Measurements from ENCODE around the gene SREBF1. TPM values are rescaled to one million over a fixed set of nuclear protein-coding genes. Genes with fewer than 3 reads are reported as not detected.

SREBF1 gene
- total RNA-seq, 1 donor from 2014 or later: 187 TPM

DNA sequence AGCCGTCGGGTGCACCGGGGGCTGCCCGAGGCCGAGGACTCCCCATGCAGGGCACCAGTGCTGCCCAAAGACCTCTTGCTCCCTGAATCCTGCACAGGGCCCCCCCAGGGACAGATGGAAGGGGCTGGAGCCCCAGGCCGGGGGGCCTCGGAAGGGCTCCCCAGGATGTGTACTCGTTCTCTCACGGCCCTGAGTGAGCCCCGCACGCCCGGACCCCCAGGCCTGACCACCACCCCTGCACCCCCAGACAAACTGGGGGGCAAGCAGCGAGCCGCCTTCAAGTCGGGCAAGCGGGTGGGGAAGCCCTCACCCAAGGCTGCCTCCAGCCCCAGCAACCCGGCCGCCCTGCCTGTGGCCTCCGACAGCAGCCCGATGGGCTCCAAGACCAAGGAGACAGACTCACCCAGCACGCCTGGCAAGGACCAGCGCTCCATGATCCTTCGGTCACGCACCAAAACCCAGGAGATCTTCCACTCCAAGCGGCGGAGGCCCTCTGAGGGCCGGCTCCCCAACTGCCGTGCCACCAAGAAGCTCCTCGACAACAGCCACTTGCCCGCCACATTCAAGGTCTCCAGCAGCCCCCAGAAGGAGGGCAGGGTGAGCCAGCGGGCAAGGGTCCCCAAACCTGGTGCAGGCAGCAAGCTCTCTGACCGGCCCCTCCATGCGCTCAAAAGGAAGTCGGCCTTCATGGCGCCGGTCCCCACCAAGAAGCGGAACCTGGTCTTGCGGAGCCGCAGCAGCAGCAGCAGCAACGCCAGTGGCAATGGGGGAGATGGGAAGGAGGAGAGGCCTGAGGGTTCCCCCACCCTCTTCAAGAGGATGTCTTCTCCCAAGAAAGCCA is 40.6 kb downstream of the SREBF1 start:
- peaks cover 24% of the 10 kb centered on the region for H3K4me1 Mint-ChIP-seq
- peaks cover 13% of the 10 kb centered on the region for H3K36me3 Mint-ChIP-seq
- DNase-seq (ENCODE audit: low spot score in 2 of 2, unreplicated experiment in 2 of 2): no peak
- no peaks in the 10 kb centered on the region for H3K27me3 Mint-ChIP-seq (ENCODE audit: low read depth)
- no peak overlapping the region for H3K27ac Mint-ChIP-seq
- no peaks in the 10 kb centered on the region for H3K9me3 Mint-ChIP-seq
- TF ChIP-seq, protein P1, sequence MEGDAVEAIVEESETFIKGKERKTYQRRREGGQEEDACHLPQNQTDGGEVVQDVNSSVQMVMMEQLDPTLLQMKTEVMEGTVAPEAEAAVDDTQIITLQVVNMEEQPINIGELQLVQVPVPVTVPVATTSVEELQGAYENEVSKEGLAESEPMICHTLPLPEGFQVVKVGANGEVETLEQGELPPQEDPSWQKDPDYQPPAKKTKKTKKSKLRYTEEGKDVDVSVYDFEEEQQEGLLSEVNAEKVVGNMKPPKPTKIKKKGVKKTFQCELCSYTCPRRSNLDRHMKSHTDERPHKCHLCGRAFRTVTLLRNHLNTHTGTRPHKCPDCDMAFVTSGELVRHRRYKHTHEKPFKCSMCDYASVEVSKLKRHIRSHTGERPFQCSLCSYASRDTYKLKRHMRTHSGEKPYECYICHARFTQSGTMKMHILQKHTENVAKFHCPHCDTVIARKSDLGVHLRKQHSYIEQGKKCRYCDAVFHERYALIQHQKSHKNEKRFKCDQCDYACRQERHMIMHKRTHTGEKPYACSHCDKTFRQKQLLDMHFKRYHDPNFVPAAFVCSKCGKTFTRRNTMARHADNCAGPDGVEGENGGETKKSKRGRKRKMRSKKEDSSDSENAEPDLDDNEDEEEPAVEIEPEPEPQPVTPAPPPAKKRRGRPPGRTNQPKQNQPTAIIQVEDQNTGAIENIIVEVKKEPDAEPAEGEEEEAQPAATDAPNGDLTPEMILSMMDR (IDR thresholded peaks at IDR 0.05; ENCODE audit: unreplicated experiment): no peak
- no peak overlapping the region for H3K4me3 Mint-ChIP-seq

DNA sequence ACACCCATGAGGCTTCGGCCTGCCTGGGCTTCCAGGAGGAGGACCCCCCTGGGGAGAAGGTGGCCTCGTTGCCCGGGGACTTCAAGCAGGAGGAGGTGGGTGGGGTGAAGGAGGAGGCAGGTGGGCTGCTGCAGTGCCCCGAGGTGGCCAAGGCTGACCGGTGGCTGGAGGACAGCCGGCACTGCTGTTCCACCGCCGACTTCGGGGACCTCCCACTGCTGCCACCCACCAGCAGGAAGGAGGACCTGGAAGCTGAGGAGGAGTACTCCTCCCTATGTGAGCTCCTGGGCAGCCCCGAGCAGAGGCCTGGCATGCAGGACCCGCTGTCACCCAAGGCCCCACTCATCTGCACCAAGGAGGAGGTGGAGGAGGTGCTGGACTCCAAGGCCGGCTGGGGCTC is 41.5 kb downstream of the SREBF1 start:
- no peaks in the 10 kb centered on the region for H3K27me3 Mint-ChIP-seq (ENCODE audit: low read depth)
- no peak overlapping the region for H3K4me3 Mint-ChIP-seq
- no peak overlapping the region for H3K27ac Mint-ChIP-seq
- peaks cover 32% of the 10 kb centered on the region for H3K4me1 Mint-ChIP-seq
- H3K36me3 Mint-ChIP-seq: peaks cover 13% of the 10 kb centered on the region
- no peak for DNase-seq (ENCODE audit: low spot score in 2 of 2, unreplicated experiment in 2 of 2)
- no peaks in the 10 kb centered on the region for H3K9me3 Mint-ChIP-seq
- TF ChIP-seq, protein P1 (IDR thresholded peaks at IDR 0.05; ENCODE audit: unreplicated experiment): no peak

DNA sequence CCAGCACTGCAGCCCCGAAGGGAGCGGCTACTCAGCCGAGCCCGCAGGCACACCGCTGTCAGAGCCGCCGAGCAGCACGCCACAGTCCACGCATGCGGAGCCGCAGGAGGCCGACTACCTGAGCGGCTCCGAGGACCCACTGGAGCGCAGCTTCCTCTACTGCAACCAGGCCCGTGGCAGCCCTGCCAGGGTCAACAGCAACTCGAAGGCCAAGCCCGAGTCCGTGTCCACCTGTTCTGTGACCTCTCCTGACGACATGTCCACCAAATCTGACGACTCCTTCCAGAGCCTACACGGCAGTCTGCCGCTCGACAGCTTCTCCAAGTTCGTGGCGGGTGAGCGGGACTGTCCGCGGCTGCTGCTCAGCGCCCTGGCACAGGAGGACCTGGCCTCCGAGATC is 42.4 kb downstream of the SREBF1 start:
- no peak overlapping the region for H3K4me3 Mint-ChIP-seq
- no peak for DNase-seq (ENCODE audit: low spot score in 2 of 2, unreplicated experiment in 2 of 2)
- no peaks in the 10 kb centered on the region for H3K27me3 Mint-ChIP-seq (ENCODE audit: low read depth)
- TF ChIP-seq, protein P1 (IDR thresholded peaks at IDR 0.05; ENCODE audit: unreplicated experiment): no peak
- no peak overlapping the region for H3K27ac Mint-ChIP-seq
- peaks cover 37% of the 10 kb centered on the region for H3K4me1 Mint-ChIP-seq
- peaks cover 13% of the 10 kb centered on the region for H3K36me3 Mint-ChIP-seq
- no peaks in the 10 kb centered on the region for H3K9me3 Mint-ChIP-seq

DNA sequence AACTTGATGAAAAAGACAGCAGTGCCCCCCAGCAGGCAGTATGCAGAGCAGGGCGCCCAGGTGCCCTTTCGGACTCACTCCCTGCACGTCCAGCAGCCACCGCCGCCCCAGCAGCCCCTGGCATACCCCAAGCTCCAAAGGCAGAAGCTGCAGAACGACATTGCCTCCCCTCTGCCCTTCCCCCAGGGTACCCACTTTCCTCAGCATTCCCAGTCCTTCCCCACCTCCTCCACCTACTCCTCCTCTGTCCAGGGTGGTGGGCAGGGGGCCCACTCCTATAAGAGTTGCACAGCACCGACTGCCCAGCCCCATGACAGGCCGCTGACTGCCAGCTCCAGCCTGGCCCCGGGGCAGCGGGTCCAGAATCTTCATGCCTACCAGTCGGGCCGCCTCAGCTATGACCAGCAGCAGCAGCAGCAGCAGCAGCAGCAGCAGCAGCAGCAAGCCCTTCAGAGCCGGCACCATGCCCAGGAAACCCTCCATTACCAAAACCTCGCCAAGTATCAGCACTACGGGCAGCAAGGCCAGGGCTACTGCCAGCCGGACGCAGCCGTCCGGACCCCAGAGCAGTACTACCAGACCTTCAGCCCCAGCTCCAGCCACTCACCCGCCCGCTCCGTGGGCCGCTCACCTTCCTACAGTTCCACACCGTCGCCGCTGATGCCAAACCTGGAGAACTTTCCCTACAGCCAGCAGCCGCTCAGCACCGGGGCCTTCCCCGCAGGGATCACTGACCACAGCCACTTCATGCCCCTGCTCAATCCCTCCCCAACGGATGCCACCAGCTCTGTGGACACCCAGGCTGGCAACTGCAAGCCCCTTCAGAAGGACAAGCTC is 43.2 kb downstream of the SREBF1 start:
- peaks cover 13% of the 10 kb centered on the region for H3K36me3 Mint-ChIP-seq
- TF ChIP-seq, protein P1 (IDR thresholded peaks at IDR 0.05; ENCODE audit: unreplicated experiment): no peak
- no peaks in the 10 kb centered on the region for H3K27me3 Mint-ChIP-seq (ENCODE audit: low read depth)
- peak overlapping the region; percentile 45 for H3K27ac Mint-ChIP-seq
- H3K4me1 Mint-ChIP-seq: peaks cover 39% of the 10 kb centered on the region
- no peaks in the 10 kb centered on the region for H3K9me3 Mint-ChIP-seq
- H3K4me3 Mint-ChIP-seq: no peak overlapping the region
- no peak for DNase-seq (ENCODE audit: low spot score in 2 of 2, unreplicated experiment in 2 of 2)

DNA sequence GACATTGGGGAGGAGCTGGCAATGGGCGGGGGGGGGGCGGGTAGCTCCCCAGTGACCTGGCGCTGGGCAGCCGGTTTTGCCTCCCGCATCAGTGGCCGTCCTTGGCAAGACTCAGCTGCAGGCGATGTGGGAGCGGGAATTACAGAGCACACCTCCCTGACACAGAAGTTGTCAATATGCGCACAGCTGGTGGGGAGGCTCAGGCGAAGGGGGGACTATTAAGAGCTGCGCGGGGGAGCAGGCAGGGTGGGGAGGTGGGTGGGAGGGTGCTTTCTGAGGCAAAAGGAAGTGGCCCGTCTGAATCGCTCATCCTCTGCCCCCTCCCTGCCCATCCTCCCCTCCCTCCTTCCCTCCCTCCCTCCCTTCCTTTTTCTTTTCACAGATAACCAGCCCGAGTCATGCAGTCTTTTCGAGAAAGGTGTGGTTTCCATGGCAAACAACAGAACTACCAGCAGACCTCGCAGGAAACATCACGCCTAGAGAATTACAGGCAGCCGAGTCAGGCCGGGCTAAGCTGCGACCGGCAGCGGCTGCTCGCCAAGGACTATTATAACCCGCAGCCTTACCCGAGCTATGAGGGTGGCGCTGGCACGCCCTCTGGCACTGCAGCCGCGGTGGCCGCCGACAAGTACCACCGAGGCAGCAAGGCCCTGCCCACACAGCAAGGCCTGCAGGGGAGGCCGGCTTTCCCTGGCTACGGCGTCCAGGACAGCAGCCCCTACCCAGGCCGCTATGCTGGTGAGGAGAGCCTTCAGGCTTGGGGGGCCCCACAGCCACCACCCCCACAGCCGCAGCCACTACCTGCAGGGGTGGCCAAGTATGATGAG is 44.0 kb downstream of the SREBF1 start:
- Mint-ChIP-seq H3K4me1 (peaks cover 41% of the 10 kb centered on the region), H3K36me3 (peaks cover 12% of the 10 kb centered on the region), H3K27me3 (ENCODE audit: low read depth) (no peaks in the 10 kb centered on the region), H3K9me3 (no peaks in the 10 kb centered on the region), H3K27ac (peak overlapping the region; percentile 66), H3K4me3 (no peak overlapping the region)
- no peak for DNase-seq (ENCODE audit: low spot score in 2 of 2, unreplicated experiment in 2 of 2)
- TF ChIP-seq, protein P1 (IDR thresholded peaks at IDR 0.05; ENCODE audit: unreplicated experiment): no peak
